ENCODE results near the gene LAMA1.

DNA sequence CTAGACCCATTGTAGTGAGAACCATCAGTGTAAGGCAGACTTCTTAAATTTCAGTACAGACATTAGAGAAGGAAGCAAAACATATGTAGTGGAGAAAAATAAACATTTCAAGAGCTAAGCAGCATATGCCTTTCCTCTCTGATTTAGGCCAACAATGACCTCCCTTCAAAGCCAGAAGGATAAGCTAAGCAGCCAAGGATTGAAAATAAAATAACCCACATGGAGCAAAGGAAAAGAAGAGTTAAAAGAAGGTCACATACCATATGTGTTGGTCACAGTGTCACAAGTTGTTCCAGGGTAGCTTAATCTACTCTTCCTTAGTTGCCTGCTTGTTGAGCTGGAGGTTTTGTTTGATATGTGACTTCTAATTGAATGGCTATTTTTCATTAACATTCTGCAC lies 15.6 kb upstream of the LAMA1 start:
- TF ChIP-seq, protein P1, sequence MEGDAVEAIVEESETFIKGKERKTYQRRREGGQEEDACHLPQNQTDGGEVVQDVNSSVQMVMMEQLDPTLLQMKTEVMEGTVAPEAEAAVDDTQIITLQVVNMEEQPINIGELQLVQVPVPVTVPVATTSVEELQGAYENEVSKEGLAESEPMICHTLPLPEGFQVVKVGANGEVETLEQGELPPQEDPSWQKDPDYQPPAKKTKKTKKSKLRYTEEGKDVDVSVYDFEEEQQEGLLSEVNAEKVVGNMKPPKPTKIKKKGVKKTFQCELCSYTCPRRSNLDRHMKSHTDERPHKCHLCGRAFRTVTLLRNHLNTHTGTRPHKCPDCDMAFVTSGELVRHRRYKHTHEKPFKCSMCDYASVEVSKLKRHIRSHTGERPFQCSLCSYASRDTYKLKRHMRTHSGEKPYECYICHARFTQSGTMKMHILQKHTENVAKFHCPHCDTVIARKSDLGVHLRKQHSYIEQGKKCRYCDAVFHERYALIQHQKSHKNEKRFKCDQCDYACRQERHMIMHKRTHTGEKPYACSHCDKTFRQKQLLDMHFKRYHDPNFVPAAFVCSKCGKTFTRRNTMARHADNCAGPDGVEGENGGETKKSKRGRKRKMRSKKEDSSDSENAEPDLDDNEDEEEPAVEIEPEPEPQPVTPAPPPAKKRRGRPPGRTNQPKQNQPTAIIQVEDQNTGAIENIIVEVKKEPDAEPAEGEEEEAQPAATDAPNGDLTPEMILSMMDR (conservative IDR thresholded peaks at IDR 0.05), result no peak
- TF ChIP-seq EZH2 (IDR thresholded peaks at IDR 0.05; ENCODE audit: low read depth), result no peak
